Raji (cell line): ENCODE data around the gene EXD3.

ENCODE experiments used
- POLR2A ChIP-seq: IDR thresholded peaks from 2 replicates; pipeline ENCODE4 v1.6.1; 2011; ENCODE audit warnings: low read depth, low read length, control low read depth; ENCODE audit not compliant: insufficient read depth

Gene EXD3

DNA sequence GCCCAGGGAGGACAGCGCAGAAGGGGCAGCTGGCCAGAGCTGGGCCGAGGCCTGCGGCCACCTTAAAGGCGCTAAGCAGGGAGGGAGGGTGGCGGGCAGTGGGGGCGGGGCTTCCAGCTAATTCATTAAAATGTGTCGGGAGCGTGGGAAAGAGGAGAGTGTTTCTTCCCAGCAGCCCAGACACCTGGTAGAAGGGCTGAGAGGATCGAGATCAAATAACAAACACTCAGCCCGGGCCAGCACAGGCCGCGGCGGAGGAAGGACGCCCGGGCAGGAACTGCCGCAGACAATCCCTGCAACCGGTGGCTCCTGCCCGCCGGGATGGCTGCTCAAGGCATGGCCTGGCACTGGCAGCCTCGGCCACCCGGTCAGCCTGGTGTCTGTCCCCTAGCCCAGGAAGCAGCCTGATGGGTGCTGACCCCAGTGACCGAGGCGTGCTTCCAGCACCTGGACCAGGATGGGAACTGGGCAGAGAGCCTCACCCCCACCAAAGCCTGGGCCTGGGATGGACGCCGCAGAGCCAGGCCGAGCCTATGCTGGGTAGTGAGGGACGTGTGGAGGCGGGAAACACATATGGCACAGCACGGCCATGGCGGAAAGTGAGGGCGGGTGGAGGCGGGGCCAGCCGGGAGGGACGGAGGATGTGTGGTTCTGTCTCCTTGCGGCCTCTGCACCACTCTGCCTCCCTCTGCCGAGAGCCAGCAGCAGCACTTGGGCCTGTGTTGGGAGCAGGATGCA, 117.7 kb downstream of the EXD3 start:
- no peak for TF ChIP-seq POLR2A

DNA sequence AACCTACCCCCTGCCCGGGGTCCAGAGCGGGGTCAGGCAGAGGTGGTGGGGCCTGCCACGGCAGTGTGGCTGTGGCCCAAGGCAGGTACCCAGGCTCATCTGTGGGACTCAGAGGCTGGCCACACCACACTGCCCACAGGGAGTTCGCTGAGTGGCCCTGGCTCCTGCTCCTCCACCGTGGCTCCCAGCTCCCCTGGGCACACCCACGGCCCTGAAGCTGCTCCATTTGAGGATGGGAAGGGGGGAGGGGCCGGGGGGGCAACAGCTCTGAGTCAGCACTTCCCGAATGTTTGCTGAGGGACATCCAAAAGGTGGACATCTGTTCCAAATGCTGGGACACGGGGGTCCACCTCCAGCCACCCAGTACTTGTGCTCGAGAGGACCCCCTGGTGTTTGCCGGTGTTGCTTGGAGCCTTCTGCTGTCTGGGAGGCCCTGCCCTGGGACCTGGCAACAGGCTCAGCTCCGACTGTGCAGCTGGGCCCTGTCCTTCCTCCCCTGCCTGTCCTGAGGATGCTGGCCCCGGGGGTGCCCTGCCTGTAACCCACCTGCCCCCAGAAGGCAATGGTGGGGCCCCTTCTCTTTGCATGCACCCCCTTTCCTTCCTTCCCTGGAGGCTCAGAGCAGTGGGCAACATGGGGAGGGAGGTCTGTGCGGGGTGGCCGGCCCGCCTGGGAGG, 118.4 kb downstream of the EXD3 start:
- TF ChIP-seq POLR2A = no peak

DNA sequence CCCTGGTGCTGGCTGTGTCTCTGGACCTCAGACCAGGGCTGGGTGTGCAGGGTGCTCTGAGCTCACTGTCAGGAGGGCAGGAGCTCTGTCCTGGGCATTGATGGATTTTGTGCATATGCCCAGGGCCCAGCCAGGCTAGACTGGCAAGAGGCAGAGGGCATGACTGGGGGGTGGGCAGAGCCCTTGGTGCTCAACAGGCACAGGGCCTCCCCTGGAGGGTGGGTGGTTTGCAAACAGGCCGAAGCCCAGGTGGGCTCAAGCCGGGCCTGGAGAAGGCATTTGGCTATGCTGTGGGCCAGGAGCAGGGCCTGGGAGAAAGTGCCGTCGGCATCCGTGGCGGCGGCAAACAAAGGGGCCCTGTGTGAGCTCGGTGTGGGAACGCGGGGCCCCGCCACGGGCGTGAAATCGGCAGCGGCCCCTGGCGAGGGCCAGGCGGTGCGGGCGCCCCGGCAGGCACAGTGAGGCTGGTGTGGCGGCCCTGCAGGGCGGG, 119.0 kb downstream of the EXD3 start:
- no peak for TF ChIP-seq POLR2A

DNA sequence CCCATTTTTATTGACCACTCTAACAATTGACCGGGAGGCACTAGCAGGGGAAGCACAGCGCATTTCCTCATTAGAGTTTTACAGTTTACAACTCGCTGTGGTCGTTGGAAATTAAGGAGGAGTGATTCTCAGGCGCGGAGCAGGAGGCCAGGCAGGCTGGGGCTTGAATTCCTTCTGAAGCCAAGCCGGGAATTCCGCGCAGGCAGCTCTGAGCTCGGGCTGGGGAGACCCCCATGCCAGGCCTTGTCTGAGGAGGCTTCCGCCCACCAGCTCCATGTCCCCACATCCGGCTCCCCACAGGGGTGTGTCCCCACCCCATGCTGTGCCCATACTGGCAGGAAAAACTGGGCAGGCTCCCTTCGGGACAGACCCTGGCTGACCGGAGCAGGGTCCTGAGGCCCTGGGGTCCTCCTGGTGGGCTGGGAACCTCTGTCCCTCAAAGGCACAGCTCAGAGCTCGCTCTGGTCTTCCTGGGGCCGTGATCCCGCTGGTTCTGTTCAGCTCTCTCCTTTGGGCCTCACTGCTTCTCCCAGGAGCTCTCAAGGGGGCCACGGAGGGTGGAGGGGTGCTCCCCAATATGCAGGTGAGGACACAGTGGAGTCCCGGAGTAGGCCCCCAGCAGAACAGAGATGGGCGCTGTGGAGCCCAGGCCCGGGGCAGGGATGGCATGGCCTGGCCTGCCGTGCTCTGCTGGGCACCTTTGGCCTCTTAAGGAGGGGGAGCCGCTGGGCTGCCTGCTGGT, 119.6 kb downstream of the EXD3 start:
- TF ChIP-seq POLR2A = no peak

DNA sequence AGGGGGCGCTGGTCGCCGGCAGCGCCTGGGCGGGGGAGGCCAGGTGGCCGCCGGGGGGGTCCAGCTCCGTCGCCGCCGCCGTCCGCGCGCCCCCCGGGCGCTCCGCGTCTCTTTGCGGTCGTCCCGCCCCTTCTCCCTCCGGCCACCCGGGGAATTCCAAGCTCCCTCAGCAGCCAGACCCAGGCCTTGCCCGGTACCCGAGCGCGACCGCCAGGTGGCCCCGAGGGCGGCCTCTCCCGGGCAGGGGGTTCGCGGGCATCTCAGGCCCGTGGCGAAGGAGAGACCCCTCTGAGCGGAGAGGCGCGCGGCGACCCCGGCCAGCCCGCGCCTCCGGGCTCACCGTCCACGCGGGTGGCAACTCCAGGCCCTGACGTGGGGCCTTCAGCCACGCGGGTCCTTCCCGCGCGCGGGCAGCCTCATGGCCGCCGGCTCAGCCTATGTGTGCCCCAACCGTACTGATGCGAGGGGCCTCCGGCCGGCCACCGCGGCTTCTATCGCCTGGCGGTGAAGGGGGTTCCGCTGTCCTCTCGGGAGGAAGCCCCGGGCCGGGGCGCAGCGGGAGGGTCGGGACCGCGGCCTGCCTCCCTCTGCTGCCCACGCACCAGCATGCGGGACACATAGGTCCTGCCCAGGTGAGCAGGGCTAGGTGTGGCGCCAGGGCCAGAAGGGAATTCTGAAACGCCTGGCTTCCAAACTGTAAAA, 120.4 kb downstream of the EXD3 start:
- TF ChIP-seq POLR2A = no peak

DNA sequence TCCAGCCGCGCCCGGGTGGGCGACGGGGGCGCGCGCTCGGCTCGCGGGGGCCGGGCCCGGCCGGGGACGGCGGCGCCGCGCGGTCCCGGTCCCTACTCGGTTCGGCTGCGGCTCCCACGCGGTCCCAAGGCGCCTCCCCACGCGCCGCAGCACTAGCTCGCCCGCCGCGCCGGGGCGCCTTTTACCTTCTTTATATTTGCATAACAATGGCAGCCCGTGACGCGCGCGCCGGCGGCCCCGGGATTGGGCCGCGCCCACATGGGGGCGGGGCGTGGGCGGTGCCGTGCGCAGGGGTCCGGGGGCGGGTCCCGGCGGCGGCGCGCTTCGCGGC, 120.9 kb downstream of the EXD3 start, which contains the start of gene NRARP:
Gene NRARP (minus strand): TSS at position 154 of the 331 bp plus-strand sequence. CDS start 343 bp downstream, outside the sequence.
- peak; percentile 65 for TF ChIP-seq POLR2A

DNA sequence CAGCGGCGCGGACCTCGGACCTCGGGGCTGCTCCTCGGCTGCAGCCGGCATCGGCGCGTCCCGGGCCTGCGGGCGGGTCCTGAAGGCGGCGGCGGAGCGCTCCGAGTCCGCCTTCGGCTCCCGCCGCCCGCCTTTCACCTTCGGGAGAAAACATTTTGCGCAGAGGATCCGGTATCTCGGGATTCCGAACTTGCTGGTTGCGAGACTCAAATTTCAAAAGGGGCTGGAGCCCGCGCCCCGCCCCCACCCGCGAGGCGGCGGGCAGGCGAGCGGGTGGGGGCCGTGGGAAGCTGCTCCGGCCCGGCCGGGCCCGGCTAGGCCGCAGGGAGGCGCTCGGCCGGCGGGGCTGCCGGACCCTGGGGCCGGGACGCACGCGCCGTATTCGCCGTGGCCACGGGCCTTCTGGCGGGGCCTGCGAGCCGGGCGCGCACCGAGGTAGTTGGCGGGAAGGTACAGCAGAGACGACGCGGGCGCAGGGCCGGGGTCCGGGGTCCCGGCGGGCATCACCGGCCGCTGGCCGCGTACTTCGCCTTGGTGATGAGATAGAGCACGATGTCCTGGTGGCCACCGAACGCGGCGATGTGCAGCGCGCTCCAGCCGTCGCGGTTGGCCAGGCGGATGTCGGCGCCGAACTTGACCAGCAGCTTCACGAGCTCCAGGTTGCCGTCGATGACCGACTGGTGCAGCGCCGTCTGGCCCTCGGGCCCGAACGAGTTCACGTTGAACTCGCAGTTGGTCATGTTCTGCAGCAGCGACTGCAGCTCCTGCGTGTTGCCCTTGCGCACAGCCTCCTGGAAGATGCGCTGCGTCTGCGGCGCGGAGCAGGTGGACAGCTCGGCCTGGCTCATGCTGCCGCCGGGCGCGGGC, 121.6 kb downstream of the EXD3 start:
- no peak for TF ChIP-seq POLR2A

DNA sequence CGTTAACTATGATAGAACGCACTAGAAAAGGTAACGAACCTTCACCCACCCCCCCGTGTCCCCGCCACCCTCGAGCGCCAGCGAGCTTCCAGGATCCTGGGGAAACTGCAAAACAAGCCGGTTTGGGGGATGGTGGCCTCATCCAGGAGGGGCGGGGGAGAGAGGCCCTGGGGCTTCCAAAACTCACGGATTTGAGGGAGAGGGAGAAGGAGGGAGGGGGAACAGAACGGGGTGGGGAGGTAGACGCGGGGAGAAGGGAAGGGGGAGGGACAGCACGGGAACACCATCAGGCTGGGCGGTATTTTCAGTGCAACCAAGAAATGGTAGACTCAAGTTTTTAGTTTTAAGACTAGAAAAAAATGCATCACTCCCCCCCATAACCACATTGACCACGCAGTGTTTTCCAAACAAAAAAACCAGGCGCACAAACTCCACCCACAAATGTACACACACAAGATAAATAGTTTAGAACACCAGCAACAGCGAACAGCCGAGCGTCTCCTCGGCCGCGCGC, 122.3 kb downstream of the EXD3 start:
- TF ChIP-seq POLR2A = no peak

DNA sequence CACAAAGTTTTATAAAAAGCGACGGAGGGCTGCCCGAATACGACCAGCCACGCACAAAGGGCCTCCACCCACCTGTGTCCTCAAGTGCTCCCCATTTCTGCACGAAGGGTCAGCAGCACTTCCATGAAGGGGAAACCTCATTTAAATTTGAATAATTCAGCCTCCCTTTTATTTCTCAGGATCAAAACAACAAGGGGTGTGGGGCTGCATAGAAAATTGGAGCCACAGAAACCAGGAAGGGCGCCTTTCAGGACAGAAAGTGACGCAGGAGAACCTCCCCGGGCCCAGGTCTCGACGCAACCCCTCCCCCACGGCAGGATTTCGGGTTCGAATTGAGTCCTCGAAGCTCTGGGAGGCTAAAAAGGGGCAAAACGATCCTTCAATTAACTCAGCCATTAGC, 123.0 kb downstream of the EXD3 start:
- no peak for TF ChIP-seq POLR2A

DNA sequence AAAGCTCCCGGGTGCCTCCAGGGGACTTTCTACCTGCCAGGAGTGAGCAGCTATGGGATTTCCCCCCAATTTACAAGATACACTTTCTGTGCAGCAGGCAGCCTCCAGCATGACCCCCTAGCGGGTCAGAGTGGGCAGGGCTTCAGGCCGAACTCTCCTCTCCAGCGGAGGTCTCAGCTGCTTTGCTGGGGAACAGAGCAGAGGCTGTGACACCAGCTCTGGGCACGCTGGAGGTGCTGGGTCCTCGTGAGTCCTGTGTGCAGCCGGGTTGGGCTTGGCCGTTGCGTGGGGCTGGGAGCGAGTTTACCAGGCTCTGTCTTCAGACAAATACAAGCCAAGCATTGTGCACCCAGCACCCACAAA, 123.8 kb downstream of the EXD3 start:
- TF ChIP-seq POLR2A = no peak

DNA sequence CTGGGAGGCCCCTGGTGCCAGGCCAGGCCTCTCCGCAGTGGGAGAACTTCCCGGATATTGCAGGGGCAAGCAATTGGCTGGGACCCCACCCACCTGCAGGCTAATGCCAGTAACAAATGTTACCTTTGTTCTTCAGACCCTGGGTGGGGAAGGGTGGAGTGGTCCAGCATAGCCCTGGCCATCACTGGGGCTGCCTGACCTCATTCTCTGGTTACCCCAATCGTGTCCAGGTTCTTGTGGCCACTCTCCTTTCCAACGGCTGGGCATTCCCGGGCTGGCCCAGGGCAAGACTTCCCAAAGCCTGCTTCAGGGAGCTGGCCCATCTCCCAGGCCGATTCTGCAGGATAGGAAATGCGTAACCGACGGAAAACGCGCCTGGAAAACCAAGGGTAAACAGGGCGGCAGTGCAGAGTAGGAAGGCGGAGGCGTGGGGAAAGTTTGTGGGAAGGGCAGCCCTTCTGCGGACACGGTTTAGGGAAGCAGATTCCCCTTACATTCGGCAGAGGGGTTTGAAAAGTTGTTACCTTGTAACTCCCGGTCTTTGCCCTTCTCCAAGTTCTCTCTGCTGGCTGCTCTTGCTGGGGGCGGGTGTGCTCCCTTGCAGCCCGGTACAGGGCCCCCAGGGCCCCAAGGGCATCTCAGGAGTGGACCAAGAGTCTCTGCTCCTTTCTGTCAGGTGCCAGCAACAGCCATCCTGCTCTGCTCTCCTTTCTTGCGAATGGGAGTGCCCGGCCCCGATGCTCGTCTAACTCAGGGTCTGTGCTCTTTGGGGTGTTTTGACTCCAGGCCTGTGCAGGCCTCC, 124.4 kb downstream of the EXD3 start:
- TF ChIP-seq POLR2A = no peak

DNA sequence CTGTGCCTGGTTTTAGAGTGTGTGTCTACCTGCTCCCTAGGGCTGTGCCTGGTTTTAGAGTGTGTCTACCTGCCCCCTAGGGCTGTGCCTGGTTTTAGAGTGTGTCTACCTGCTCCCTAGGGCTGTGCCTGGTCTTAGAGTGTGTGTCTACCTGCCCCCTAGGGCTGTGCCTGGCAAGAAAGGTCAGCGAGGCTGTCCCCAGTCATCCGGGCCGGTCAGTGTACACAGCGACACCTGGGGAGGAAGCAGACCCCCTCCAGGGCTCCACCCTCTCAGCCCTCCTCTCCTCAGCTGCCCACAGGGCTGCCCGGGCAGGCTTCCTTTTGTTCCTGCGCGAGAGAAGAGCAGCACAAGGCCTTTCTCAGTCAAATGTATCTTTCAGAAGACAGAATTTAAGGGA, 125.0 kb downstream of the EXD3 start:
- TF ChIP-seq POLR2A = no peak
